SHP77 (cell line): ENCODE data around the gene ASPA.

ENCODE experiments used
- DNase-seq, 2 experiments: peaks; one replicate each; lab custom pipeline; 2025; lab: John Stamatoyannopoulos, UW

Gene ASPA

DNA sequence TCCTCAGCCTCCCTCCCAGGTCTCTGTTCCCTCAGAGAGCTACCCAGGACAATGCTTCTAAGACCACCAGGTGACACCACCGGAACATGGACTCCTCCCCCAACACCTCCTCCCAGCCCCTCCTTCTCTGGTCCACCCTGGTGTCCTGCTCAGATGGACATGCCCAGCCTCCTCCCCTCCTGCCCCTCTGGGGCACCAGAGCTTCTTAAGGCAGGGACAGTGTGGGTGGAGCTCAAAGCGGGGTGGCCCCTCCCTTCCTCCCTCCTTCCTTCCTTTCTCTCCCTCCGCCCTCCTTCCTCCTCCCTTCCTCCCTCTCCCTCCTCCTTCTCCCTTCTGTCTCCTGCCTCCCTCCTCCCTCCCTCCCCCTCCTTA, 59.1 kb downstream of the ASPA start:
- DNase-seq = no peak

DNA sequence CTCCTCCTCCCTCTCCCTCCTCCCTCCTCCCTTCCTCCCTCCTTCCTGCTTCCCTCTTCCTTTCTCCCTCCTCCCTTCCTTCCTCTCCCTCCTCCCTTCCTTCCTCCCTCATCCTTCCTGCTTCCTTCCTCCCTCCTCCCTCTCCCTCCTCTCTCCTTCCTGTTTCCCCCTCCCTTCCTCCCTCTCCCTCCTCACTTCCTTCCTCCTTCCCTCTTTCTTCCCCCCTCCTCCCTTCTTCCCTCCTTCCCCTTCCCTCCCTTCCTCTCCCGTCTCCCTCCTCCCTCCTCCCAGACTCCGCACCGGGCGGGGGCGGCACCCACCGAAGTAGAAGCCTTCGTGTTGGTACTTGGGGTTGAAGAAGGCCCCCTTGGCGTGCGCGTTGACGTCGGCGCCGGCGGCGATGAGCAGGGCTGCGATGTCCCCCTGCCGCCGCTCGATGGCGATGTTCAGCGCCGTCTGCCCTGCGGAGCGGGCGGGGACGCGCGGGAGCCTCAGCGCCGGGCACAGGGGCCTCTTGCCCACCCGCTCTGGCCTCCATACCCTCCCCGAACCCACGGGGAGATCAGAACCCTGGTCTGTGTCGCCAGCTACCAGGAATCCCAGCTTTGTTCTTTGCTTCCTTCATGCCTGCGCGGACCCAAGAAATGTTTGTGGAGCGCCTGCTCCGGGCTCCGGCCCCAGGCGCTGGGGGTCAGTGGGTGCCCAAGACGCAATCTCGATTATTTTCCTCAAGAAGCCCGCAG, 59.6 kb downstream of the ASPA start:
- DNase-seq = peak; percentile 65 to 80

DNA sequence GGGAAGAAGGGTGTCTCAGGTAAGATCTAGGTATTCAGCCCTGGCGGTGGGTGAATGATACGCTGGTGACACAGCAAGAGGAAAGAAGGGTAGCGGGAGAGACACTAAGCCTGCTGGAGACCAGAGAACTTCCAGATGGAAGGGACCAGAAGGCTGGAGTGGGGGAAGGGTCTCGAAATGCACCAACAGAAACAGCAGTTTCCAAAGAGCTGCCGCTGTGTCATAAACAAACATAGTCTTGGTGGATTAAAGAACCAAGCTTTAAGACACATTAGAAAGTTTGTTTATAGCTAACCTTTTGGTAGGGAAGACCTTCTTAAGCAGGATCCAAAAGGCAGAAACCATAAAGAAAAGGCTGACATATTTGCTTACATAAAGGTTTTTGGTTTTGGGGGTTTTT, 60.9 kb downstream of the ASPA start:
- DNase-seq = no peak

DNA sequence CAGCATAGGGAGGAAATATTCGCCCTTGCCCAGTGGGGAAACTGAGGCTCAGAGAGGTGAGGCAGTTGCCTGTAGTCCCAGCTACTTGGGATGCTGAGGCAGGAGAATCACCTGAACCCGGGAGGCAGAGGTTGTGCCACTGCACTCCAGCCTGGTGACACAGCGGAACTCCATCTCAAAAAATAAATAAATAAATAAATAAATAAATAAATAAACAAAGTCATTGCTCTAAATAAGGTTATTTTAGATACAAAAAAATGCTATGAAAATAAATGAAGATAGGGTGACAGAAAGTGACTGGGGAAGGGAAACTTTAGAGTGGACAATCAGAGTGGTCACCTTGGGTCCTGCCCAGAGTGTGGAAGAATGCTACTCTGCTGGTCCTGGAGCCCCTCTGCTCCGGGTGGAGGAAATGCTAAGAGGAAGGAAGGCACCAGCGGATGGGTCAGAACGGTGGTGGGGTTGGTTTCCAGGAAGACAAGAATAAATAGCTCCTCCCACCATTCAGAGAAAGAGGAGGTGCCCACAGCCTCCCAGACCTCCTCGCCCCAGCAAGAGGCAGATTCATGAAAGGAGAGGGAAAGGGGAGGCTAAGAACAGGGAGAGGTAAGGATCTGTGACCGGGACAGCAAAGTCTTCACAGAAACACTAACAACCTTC, 64.2 kb downstream of the ASPA start:
- no peak for DNase-seq

DNA sequence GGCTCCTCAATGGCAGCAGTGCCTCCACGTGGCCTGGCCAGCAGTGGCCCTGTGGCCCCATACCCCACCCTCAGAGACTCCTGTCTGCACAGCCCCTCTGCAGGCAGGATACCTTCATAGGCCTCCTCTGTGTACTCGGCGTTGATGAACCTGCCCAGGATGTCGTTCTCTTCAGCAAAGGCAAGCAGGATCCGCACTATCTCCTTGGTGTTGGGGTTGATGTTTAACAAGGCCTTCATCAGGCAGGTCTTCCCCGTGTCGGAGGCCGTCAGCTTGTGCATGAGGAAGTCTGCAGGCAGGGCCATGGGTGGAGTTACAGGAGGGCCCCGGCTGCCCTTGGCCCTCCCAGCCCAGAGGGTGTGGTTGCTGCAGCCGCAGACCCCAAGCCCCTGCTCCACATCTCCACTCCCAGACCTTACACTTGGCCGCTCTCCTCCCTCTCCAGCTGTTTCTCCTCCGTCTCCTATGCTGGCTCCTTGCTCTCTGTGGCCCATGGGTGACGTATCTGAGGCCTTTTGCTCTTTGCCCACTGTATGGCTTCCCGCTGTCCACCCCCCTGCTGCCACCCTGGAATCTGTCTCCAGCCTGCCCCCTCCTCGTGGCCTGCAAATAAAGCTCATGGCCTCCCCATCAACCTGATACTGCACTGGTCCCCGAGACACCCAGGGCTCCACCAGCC, 66.8 kb downstream of the ASPA start:
- no peak for DNase-seq

DNA sequence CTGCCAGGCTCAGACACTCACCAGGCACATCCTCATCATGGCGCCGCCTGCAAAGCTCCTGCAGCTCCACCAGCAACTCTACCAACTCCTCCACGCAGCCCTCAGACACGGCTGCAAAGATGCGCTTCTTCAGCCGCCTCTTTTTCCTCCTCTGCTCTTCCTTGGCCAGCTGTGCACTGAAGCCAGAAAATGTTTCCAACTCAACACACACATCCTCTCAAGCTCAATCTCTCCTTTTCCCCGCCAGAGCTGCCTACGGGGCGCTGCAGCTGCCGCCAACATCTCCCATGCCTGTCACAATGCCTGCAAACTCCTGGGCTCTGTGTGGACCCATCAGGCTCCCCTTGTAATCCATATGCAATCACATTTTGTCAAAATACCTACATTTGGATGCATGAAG, 67.7 kb downstream of the ASPA start:
- DNase-seq = no peak

DNA sequence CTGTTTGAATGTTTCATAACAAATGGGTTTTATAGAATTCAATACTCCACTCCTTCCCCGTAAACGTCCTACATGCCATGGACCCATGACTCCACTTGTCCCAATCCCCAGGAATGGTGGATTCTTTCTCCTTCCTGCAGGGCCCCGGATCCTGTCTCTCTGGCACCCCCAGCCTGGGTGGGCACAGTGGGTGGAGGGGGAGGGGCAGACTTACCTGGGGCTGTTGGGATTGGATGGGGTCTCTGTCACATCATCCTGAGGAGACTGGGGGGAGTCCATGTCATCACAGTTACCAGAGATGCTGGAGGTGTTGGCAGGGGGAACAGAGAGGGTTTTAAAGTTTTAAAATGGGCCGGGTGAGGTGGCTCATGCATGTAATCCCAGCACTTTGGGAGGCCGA, 68.6 kb downstream of the ASPA start:
- DNase-seq = no peak

DNA sequence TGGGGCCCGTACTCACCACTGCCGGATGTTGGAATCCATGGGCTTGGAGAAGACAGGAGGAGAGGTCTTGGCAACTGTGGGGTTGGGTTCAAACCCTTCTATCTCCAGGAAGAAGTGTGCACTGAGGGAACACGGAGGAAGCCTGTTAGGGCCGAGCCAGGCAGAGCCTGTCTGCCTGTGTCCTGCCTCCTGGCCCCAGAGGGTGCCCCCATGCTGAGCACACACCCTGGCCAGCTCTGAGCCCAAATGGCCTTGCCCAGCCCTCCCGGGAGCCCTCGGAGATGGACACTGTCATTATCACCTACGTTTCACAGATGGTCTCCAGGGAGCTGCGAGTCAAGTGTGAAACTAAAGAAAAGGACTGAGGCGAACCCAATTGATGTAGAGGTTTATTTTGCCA, 69.4 kb downstream of the ASPA start:
- DNase-seq = no peak

DNA sequence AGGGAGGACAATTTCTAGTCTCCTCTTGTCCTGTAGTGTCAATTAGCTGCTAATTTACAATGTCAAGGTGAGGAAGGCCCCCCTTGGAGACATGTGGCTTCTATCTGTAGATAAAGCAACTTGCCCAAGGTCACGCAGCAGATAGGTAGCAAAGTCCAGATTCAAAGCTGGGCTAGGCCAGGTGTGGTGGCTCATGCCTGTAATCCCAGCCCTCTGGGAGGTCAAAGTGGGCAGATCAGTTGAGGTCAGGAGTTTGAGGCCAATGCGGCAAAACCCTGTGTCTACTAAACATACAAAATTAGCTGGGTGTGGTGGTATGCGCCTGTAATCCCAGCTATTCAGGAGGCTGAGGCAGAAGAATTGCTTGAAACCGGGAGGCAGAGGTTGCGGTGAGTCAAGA, 70.7 kb downstream of the ASPA start:
- no peak for DNase-seq

DNA sequence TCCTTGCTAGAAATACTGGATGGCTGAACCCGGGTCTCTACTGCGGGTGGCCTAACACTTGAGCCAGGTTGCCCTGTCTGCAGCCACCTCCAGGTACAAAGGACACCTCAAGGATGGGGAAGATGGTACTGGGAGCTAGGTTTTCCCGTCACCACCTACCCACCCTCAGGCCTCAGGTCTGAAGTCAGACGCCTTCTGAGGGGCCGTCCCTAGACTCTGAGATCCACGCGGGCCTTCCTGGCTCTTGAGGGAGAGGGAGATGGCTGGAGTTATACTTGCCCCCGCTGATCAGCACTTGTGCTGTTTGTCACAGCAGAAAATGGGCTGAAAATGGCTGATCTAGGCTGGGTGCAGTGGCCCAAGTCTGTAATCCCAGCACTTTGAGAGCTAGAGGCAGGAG, 71.2 kb downstream of the ASPA start:
- DNase-seq = no peak

DNA sequence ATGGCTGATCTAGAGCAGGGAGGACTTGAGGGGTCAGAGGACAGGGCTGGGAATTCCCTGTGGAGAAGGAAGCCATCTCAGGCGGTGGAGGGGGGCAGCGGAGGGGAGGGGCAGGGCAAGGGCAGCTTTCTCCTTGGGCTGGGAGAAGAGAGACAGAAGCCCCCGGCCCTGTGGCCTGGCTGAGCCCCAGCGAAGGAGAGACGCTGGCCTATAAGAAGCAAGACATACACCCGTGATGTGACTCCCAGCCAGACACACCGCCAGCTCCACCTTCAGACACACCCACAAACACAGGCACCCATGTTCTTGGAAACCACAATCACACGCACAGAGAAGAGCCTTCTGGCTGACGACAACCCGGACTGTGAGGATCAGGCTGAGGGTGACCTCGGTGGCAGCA, 71.8 kb downstream of the ASPA start:
- no peak for DNase-seq

DNA sequence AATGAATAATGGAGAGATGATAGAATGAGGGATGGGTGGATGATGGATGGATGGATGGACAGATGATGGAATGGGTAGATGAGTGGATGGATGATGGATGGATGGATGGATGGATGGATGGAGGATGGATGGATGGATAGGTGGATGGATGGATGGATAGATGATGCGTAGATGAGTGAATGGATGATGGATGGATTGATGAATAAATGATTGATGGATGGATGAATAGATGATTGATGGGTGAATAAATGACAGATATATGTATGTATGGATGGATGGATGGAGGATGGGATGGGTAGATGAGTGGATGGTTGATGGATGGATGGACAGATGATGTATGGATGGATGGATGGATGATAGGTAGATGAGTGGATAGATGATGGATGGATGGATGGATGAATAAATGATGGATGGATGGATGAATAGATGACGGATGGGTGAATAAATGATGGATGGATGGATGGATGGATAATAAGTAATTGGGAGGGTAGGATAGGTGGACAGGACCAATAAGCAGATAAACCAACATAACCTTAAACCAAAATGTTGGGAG, 73.9 kb downstream of the ASPA start:
- DNase-seq = no peak

DNA sequence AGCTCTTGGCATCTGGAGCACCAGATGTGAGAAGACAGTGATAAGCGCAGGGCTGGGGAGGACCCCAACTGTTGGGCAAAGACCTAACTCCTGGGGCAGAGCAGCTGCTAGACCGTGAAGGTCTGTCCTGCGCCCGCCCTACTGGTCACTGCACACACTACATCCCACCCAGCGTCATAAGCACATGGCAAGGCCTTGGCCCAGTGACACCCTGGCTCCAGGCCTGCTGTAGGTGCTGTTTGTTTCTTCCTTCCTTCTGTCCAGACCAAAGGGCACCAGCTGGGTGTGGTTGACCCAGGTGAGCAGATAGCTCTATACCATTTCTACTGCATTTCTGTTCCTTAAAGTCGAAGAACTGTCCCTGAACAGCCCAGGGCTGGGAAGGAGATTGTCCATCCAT, 75.4 kb downstream of the ASPA start:
- peak in 1 of 2 experiments; percentile 8 for DNase-seq

DNA sequence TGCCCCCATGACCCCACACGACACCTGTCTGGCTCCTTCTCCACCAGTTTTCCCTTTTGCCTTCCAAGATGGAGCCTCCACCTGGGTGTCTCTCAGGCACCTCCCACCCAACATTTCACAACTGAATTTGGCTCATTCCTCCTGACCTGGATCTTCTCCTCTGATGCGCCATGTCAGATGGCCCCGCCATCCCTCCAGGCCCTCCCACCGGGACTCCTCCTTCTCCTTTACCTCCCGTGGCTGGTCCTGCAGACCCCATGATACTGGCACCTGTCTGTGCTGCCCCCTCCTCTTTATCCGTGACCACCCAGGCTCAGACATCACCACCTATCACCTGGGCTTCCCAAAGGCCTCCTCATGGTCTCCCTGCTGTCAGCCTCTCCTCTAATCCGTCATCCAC, 77.1 kb downstream of the ASPA start:
- no peak for DNase-seq
